DOHH2 (cell line): ENCODE results near the gene ILDR2.

Experiments
- CTCF ChIP-seq: fragments of 200-600 bp; sonication (generic); IDR thresholded peaks from one replicate; pipeline ENCODE4 v1.5.1; 2014; ENCODE audit warnings: antibody characterized with exemption, mild to moderate bottlenecking, low read depth, low read length; ENCODE audit not compliant: poor library complexity, severe bottlenecking
- EZH2phosphoT487 ChIP-seq: fragments of 200-600 bp; sonication (generic); IDR thresholded peaks from 2 replicates; pipeline ENCODE4 v1.6.1; 2017; ENCODE audit warnings: borderline replicate concordance, mild to moderate bottlenecking, antibody characterized with exemption, low read length, moderate library complexity, mixed read lengths

GRCh38 chr1:166888373-166889111 is 86.8 kb downstream of the ILDR2 start:
- TF ChIP-seq CTCF (no peak), EZH2phosphoT487 (no peak)
